Activated CD8-positive, alpha-beta memory T cell treated with anti-CD3 and anti-CD28 coated beads, Interleukin-2, amount 50 U/mL, for 48 hours (primary cell): ENCODE measurements around the gene C7orf57.

Experiments used
- DNase-seq: peaks from one replicate; pipeline ENCODE4 v3.0.0-alpha.2; 2020

Gene C7orf57

DNA sequence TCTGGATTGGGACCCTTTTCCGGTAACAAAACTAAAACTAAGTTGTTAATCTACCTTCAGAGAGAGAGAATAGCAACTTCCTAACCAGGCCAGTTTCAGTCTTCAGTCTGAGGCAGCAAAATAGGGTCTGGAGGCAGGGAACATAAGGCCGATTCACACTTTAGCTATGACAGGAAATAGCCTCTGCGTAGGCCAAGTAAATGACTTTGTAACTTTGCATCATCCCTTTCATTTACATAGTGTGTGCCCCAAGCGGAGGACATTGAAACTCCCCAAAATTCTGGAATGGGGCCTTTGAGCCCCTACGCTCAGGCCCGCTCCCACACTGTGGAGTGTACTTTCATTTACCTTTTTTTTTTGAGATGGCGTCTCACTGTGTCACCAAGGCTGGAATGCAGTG lies 52.0 kb downstream of the C7orf57 start:
- DNase-seq, result no peak

DNA sequence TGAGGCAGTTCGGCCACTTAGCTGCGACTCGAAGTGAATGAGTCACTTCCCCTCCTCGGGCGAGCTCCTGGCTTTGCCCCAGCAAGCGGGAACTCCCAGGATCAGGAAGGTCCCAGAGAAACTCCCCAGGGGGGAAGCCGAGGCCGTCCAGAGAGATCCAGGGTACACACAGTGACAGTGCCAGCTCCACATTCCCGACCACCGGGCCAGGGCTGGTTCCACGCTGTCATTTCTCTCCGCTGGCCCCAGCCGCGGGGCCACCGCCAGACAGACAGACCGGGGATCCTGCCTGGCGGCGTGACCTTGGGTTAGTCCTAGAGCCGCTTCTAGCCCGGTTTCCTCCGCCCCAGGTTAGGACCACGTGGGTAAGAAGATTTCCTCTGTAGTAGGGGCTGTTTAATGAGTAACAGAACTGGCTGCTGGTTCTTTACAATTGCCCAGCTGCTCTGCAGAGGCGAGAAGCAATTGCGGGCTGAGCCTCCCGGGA lies 53.3 kb downstream of the C7orf57 start:
- no peak for DNase-seq

- DNase-seq, result peak; percentile 91
Measured at GRCh38 chr7:48089046-48090003, 54.0 kb downstream of the C7orf57 start, which contains the start of gene UPP1. UPP1 (plus strand) TSS chr7:48089265; CDS start chr7:48094784, 5,519 bp downstream.

DNA sequence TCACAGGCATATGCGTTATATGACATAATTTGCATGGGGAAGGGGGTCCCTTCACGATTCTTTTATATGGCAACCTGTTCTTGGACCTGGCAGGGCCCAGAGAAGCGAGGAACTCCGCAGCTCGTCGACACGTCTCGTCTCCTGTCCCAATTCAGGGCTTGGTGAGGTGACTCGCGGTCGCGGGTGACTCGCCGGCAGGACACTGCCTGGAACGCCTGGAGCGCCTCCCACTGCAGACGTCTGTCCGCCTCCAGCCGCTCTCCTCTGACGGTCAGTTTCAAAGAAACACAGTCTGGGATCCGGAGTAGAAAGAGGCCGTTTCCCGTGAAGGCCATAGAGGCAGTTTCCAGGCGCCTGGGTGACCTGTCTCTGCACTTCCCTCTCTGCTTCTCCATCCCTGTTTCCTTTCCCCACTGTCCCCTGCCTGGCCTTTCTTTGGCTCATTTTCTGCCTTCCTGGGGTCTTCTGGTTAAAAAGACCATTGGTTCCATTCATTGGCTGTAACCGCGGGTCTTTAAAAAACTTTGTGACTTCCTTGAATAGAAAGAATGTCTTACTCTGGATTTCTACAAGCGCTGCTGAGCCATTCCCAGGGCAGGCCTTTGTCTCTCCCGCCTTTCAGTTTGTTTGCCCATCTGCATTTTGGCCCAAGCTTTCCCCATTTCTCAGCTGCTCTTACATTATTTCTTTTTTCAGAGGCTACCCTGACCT lies 54.9 kb downstream of the C7orf57 start:
- no peak for DNase-seq

DNA sequence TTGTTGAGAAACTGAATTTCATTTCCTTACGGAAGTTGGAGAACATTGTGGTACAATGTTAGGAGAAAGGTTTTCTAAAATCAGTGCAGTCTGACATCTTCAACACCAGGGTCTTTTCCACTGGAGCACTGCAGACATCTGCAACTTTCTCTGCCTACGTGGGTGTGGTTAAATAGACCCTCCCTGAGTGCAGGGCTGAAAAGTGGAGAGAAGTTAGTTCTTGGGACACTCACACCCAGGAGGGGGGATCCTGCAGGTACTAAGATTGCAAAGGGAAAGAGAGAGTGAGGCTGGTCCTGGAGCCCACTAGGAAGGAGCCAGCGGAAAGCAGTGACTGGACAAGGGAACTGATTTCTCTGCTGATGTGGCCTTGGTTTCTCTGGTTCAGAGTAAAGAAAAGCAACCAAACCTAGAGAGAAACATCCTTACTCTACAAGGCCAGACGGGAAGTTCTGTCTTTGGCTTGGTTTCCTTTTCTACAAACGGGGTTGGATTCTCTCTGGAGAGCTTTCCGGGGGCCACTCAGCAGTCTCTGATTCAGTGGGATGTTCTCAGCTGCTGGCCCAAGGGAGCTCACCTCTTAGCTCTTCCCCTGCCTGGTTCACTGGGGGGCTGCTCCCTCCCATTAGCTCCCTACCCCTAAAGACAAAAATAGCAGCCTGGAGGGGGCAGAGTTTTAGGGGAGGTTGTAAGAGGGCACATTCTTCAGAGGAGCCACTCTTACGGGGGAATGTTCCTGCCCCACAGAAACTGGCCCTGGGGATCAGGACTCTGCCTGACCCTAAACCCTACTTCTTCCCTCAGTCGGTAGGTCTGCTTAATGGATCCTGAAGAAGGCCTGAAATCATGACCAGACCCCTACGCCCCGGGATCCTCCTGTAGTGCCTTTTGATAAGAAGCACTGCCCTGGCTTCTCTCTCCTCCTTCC lies 56.4 kb downstream of the C7orf57 start:
- no peak for DNase-seq

DNA sequence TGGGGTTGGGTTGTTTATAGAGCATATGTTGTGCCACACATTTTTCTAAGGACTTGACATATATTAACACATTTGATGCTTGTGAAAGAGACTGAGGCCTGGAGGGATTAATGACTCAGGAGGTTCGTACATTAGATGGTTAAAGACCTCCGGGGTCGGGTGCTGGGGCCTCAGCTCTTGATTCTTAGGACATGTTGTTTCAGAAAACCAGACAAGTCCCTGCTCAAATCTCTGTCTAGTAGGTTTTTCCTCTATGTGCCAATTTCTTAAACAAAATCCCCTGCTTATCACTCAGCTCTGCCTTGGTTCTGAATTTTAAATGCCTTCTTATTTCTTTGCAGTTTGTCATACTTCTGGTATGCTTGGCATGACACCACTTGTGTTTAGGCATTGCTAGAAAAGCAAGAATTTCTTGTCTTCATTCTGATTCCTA lies 59.5 kb downstream of the C7orf57 start:
- DNase-seq, result no peak

DNA sequence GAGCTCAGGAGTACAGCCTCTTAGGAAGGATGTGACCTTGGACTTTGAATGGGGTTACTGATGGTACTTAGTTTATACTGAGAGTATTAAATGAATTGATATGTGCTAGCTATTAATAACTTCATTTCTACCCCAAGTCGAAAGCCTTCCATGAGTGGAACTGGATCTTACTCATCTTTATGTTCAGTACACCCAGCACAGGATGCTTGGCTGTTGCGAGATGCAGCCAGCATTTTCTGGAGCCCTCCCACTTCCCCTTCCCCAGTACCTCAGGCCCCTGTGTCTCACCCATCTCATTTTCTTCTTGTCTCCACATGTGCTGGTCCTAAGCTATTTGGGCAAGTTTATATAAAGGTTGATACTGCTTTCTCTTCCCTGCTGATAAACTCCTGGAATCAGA lies 60.9 kb downstream of the C7orf57 start:
- no peak for DNase-seq

- no peak for DNase-seq
Measured at GRCh38 chr7:48097521-48098231, 62.3 kb downstream of the C7orf57 start.

DNA sequence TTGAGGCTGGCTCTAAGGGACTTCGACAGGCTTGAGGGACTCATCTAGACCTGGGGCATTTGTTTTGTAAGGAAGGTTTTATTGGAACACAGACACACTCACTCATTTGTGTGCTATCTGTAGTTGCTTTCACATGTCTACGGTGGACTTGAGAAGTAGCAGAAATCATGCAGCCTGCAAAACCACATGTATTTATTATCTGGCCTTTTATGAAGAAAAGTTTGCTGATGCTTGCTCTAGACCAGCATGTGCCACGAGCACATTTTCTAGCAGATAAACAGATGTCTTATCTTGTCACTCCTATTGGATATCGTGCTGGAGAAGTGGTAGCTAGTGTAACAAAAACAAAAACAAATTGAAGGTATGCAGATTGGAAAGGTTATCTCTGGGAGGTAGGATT lies 63.5 kb downstream of the C7orf57 start:
- no peak for DNase-seq

- no peak for DNase-seq
Measured at GRCh38 chr7:48099781-48100180, 64.4 kb downstream of the C7orf57 start.

DNA sequence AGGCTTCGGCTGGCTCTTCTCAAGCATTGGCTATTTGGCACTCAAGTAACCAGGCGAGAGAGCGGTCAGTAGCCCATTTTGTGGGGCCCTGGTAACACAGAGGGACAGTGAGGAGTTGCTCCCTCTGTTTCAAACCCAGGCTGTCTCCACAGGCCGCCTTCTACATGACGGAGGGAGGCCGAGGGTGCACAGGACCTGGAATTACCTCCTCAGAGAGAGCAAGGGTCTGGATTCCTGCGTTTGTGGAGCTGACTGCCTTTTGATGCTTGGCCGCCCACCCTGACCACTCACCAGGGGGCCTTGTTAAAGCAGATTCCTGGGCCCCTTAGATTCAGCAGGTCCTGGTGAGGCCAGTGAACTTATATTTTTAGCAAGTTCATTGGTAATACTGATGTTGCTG lies 66.0 kb downstream of the C7orf57 start:
- DNase-seq, result no peak

GRCh38 chr7:48101968-48102367 lies 66.6 kb downstream of the C7orf57 start:
- no peak for DNase-seq

GRCh38 chr7:48102530-48102929 lies 67.2 kb downstream of the C7orf57 start:
- no peak for DNase-seq

GRCh38 chr7:48105045-48105444 lies 69.7 kb downstream of the C7orf57 start:
- DNase-seq, result no peak

GRCh38 chr7:48106906-48107659 lies 71.7 kb downstream of the C7orf57 start:
- DNase-seq, result no peak

- DNase-seq, result no peak
Measured at GRCh38 chr7:48107926-48108472, 72.7 kb downstream of the C7orf57 start.

- DNase-seq, result no peak
Measured at GRCh38 chr7:48108959-48109847, 73.9 kb downstream of the C7orf57 start.

DNA sequence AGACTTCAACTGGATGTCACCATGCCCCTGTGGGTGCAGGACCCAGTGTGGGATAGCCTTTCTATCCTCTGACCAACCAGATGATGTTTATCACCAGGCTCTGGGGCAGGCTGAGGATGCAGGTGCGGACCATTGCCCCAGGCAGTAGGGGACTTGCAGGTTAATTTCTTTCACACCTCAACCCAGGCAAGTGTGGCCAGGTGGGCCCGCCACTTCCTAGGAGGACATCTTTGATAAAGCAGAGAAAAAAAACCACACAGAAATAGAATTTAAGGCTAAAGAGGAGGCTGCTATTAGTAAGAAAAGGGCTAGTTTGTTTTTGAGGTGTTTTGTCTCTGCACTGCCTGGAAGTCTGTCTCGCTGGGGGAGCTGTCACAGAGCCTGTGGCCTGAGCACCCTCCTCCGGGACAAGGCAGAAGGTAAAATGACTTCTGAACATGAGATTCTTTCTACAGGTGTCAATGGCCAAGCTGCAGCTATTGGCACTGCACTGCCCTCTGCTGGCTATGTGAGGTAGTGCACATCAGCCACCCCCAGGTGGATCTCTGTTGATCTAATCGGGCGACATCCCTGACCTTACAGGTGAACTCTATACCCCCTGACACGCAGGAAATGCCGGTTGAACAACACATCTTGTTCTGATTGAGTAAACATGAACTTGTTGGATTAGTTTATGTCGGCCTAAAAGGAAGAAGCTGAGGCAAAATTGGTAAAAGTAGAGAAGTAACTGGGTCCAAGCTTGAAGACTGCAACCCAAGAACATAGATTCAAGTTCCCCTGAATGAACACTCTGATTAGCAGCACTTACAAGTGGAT lies 74.7 kb downstream of the C7orf57 start:
- peak; percentile 98 for DNase-seq

GRCh38 chr7:48110868-48111267 lies 75.5 kb downstream of the C7orf57 start:
- no peak for DNase-seq
